ENCODE measurements around the gene TRAF4. TPM values are rescaled to one million over a fixed set of nuclear protein-coding genes. Genes with fewer than 3 reads are reported as not detected.

Gene TRAF4
- polyA plus RNA-seq, 3 donors, result 0.33 to 38.0 (median 1.0) TPM

DNA sequence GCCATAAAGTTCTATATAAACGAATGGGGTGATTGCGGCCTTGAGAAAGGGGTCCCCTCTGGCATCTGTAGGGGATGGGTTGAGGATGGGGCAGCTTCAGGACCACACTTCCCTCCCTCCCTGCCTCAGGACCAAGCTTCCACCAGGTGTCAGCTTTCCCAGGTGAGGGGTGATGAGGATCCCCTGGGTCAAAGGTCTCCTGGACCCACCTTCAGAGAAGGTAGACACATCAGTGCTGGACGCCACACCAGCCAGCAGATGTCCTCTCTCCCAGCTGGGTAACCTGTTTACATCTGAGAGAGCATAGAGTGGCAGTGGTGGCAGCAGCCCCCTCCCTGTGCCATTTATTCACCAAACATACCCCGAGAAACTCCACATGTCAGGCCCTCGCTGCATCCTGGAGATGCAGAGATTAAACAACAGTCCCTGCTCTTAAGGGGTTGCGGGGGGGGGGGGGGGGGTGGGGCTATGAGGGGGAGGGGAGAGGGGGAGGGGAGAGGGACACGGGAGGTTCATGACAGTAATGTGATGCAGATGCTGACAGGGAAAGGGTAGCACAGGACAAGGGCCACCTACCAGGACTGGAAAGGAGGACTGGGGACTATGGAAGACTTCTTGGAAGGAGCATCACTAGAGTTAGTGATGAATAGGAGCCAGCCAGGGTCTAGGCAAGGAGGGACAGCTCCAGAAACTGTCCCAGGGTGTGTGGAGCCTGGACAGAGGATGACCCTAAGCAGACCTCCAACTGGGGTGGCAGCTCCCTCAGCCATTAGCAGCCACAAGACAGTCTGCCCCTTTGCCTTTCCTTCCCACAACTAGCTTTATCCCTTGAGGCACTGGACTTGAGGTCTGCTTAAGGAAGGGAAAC, 37.1 kb upstream of the TRAF4 start:
- TF ChIP-seq, protein P1, sequence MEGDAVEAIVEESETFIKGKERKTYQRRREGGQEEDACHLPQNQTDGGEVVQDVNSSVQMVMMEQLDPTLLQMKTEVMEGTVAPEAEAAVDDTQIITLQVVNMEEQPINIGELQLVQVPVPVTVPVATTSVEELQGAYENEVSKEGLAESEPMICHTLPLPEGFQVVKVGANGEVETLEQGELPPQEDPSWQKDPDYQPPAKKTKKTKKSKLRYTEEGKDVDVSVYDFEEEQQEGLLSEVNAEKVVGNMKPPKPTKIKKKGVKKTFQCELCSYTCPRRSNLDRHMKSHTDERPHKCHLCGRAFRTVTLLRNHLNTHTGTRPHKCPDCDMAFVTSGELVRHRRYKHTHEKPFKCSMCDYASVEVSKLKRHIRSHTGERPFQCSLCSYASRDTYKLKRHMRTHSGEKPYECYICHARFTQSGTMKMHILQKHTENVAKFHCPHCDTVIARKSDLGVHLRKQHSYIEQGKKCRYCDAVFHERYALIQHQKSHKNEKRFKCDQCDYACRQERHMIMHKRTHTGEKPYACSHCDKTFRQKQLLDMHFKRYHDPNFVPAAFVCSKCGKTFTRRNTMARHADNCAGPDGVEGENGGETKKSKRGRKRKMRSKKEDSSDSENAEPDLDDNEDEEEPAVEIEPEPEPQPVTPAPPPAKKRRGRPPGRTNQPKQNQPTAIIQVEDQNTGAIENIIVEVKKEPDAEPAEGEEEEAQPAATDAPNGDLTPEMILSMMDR (IDR thresholded peaks at IDR 0.05), result no peak
- H3K9me3 Mint-ChIP-seq, result no peaks in the 10 kb centered on the region
- WGBS (ENCODE audit: insufficient coverage), result no CpG with 5 or more reads among the region's 7 CpGs

DNA sequence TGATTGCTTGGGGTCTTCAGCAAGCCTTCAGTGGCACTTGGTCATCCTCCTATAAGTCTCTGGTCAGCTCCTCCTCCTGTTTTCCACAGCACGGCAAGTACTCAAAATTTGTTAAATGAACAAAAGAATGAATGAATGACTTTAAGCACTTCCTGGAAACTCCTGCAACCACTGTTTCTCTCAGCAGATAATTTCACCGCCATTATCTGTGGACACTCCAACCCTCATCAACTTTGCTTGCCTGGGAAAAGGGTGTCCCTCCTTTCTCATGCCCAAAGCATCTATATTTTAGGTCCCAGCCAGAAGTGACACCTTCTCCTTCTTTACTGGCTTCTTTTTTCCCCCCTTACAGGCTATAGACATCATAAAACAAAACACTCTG, 36.5 kb upstream of the TRAF4 start:
- Mint-ChIP-seq H3K27ac (peak overlapping the region in 3 of 7 donors; percentile 20 to 76 (median 60)), H3K27me3 (ENCODE audit: low read depth in 3 of 3) (peaks cover 0 to 6% (median 1%) of the 10 kb centered on the region in 3 donors), H3K36me3 (peaks cover 32 to 36% of the 10 kb centered on the region in 2 donors), H3K4me1 (peaks cover 16% of the 10 kb centered on the region), H3K9me3 (no peaks in the 10 kb centered on the region), H3K4me3 (no peak overlapping the region)
- intact Hi-C loops (cut with micrococcal nuclease), result no loop called here
- Histone ChIP-seq H3K4me1 (ENCODE audit: control insufficient read depth in 1 of 2, insufficient read depth in 2 of 2, low read length in 2 of 2) (peaks cover 12 to 14% of the 10 kb centered on the region in 2 donors), H3K79me2 (ENCODE audit: insufficient read depth, low read length) (no peaks in the 10 kb centered on the region), H3K27ac (ENCODE audit: low read depth in 1 of 2, low read length in 2 of 2) (no peak overlapping the region), H3K9ac (ENCODE audit: insufficient read depth, low read length, poor library complexity, severe bottlenecking) (no peak overlapping the region), H4K20me1 (ENCODE audit: insufficient read depth, low read length) (peaks cover 7% of the 10 kb centered on the region), H3K4me3 (replicated peaks in 1 of 3; ENCODE audit: low read depth in 2 of 3, low read length in 3 of 3) (no peak overlapping the region), H3K36me3 (replicated peaks in 1 of 2; ENCODE audit: control insufficient read depth in 1 of 2, insufficient read depth in 2 of 2, low read length in 2 of 2) (peaks cover 22 to 34% of the 10 kb centered on the region in 2 donors), H3K9me3 (replicated peaks in 1 of 2; ENCODE audit: control insufficient read depth in 1 of 2, insufficient read depth in 1 of 2, low read length in 2 of 2) (no peaks in the 10 kb centered on the region), H3K27me3 (ENCODE audit: control insufficient read depth in 2 of 2, insufficient read depth in 2 of 2, low read length in 2 of 2) (no peaks in the 10 kb centered on the region), H2AFZ (ENCODE audit: insufficient read depth, low read depth, low read length, poor library complexity, severe bottlenecking) (no peak overlapping the region), H3K4me2 (replicated peaks; ENCODE audit: extremely low read depth, low read length, poor library complexity, severe bottlenecking) (no peak overlapping the region)
- 100% methylated on average over 1 of the region's 2 CpGs for WGBS (ENCODE audit: insufficient coverage)
- TF ChIP-seq, protein P1 (IDR thresholded peaks at IDR 0.05), result no peak
- DNase-seq, result no peak

More for the DNA sequence above, 37.1 kb upstream of the TRAF4 start:
- no peak overlapping the region for H3K4me3 Mint-ChIP-seq
- H4K20me1 ChIP-seq (ENCODE audit: insufficient read depth, low read length), result peaks cover 7% of the 10 kb centered on the region
- no peak overlapping the region for H3K4me2 ChIP-seq (replicated peaks; ENCODE audit: extremely low read depth, low read length, poor library complexity, severe bottlenecking)
- peaks cover 7 to 8% of the 10 kb centered on the region in 2 donors for H3K4me1 ChIP-seq (ENCODE audit: control insufficient read depth in 1 of 2, insufficient read depth in 2 of 2, low read length in 2 of 2)
- peaks cover 0 to 6% (median 1%) of the 10 kb centered on the region in 3 donors for H3K27me3 Mint-ChIP-seq (ENCODE audit: low read depth in 3 of 3)
- H3K4me3 ChIP-seq (replicated peaks in 1 of 3; ENCODE audit: low read depth in 2 of 3, low read length in 3 of 3), result no peak overlapping the region
- no peak for DNase-seq
- intact Hi-C loops (cut with micrococcal nuclease), result no loop called here
- peaks cover 10% of the 10 kb centered on the region for H3K4me1 Mint-ChIP-seq
- peak overlapping the region in 2 of 7 donors; percentile 20 to 60 for H3K27ac Mint-ChIP-seq
- H3K79me2 ChIP-seq (ENCODE audit: insufficient read depth, low read length), result no peaks in the 10 kb centered on the region
- no peak overlapping the region for H3K27ac ChIP-seq (ENCODE audit: low read depth in 1 of 2, low read length in 2 of 2)
- H3K36me3 Mint-ChIP-seq, result peaks cover 38 to 42% of the 10 kb centered on the region in 2 donors
- H3K9me3 ChIP-seq (replicated peaks in 1 of 2; ENCODE audit: control insufficient read depth in 1 of 2, insufficient read depth in 1 of 2, low read length in 2 of 2), result no peaks in the 10 kb centered on the region
- no peaks in the 10 kb centered on the region for H3K27me3 ChIP-seq (ENCODE audit: control insufficient read depth in 2 of 2, insufficient read depth in 2 of 2, low read length in 2 of 2)
- H2AFZ ChIP-seq (ENCODE audit: insufficient read depth, low read depth, low read length, poor library complexity, severe bottlenecking), result no peak overlapping the region
- H3K36me3 ChIP-seq (replicated peaks in 1 of 2; ENCODE audit: control insufficient read depth in 1 of 2, insufficient read depth in 2 of 2, low read length in 2 of 2), result peaks cover 28 to 41% of the 10 kb centered on the region in 2 donors
- H3K9ac ChIP-seq (ENCODE audit: insufficient read depth, low read length, poor library complexity, severe bottlenecking), result no peak overlapping the region
